Kidney (tissue), 14 donors: ENCODE results near the gene CISD3. TPM values are rescaled to one million over a fixed set of nuclear protein-coding genes. Genes with fewer than 3 reads are reported as not detected.

Experiments
- DNase-seq, 5 donors: peaks; one replicate each; pipeline ENCODE4 v3.0.0-alpha.2; 2013 to 2020
- FAIRE-seq: peaks from 2 replicates; lab custom pipeline; 2012; peaks lifted over from hg19 to GRCh38; lab: Jason Lieb, UNC
- H3K27ac ChIP-seq, 2 donors: one replicate each; pipeline ENCODE4 v1.7.0; 2013; ENCODE audit warnings: low read depth in 2 of 2, low read length in 2 of 2, inconsistent platforms in 1 of 2
- H3K27me3 ChIP-seq: one replicate; pipeline ENCODE4 v1.7.1; 2013; ENCODE audit warnings: low read length, inconsistent platforms; ENCODE audit not compliant: control insufficient read depth, insufficient read depth
- H3K36me3 ChIP-seq, 3 donors: one replicate each; pipeline versions ENCODE4 v1.7.0 to v1.7.1; 2013; ENCODE audit warnings: low read length in 3 of 3, control low read depth in 1 of 3, inconsistent platforms in 1 of 3; ENCODE audit not compliant: insufficient read depth in 3 of 3, control insufficient read depth in 2 of 3
- H3K4me1 ChIP-seq, 3 donors: one replicate each; pipeline versions ENCODE4 v1.7.0 to v1.7.1; 2013; ENCODE audit warnings: low read length in 3 of 3, inconsistent platforms in 1 of 3, low read depth in 1 of 3; ENCODE audit not compliant: control insufficient read depth in 2 of 3, insufficient read depth in 2 of 3
- H3K4me3 ChIP-seq, 3 donors: one replicate each; pipeline versions ENCODE4 v1.7.0 to v1.8.1; 2013; ENCODE audit warnings: low read length in 3 of 3, control low read depth in 1 of 3, inconsistent platforms in 1 of 3
- H3K9ac ChIP-seq, 3 donors: one replicate each; pipeline versions ENCODE4 v1.7.0 to v1.7.1; 2013; ENCODE audit warnings: low read length in 3 of 3, control low read depth in 1 of 3, inconsistent platforms in 1 of 3
- H3K9me3 ChIP-seq, 3 donors: one replicate each; pipeline versions ENCODE4 v1.7.0 to v1.7.1; 2013; ENCODE audit warnings: low read length in 3 of 3, control low read depth in 1 of 3, inconsistent platforms in 1 of 3; ENCODE audit not compliant: control insufficient read depth in 2 of 3, insufficient read depth in 1 of 3
- intact Hi-C: fragments of 100-400 bp; cut with DNase I; formaldehyde crosslinking; loops from one replicate; pipeline ENCODE4 v1.11.1; 2022
- microRNA-seq: library from miRNA; unstranded; fragments of <30 nt; microRNA quantifications from one replicate; pipeline ENCODE4 v1.2.0, GENCODE V29; 2020
- polyA plus RNA-seq: library from polyadenylated mRNA; stranded (reverse); fragments of 350-450 nt; fragmentation: Illumina TruSeq; extraction: RNeasy Lipid Tissue Mini Kit (QIAGEN cat#74804); gene quantifications from one replicate; pipeline ENCODE4 v1.2.3, GENCODE V29; 2014; ENCODE audit warnings: low read depth, low replicate concordance; ENCODE audit not compliant: insufficient read depth
- total RNA-seq: library from RNA; stranded (reverse); fragmentation: NEBNext Ultra II Directional; extraction: Animal tissue kit (Norgen Biotek cat#: 25700); gene quantifications from one replicate; pipeline ENCODE4 v1.2.1, GENCODE V29; 2021
- TF ChIP-seq, protein P1 (sequence below): IDR thresholded peaks from 3 replicates; pipeline ENCODE4 v1.5.1; 2012; ENCODE audit warnings: mild to moderate bottlenecking, moderate library complexity, borderline replicate concordance; ENCODE audit not compliant: insufficient read depth; ENCODE audit errors: extremely low read depth
- donor health status: control.
- donor health status: control.
- donor health status: control.
- donor health status: control.
- donor health status: control.
- donor health status: DM: yes; HTN: yes; CAD: no.
- donor health status: Normal renal cell carcinoma (clear cell type).

CISD3 gene
- total and polyA plus RNA-seq, 2 donors from 2014 or later = 37.7 to 152 TPM

DNA sequence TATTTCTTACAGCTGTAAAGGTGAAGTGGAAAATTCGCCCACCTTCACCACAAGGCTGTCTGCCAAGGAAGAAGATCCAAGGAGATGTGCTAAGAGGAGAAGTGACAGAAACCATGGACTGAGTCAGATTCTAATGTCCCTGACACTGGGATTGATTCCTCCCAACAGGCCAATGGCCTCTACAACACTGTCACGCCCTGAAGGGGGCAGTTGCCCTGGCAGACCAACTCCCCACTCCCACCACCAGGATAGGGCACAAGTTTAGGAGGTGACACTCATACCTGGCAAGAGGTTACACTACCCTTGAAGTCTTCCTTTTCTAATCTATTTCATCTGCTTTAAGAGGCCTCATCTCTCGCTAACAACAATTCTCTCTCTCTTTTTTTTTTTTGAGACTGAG lies 53.1 kb downstream of the CISD3 start:
- no peak overlapping the region for H3K9ac ChIP-seq
- peaks cover 22 to 77% (median 62%) of the 10 kb centered on the region in 3 donors for H3K36me3 ChIP-seq
- intact Hi-C loops = no loop called here
- FAIRE-seq (no peak), DNase-seq (no peak)
- TF ChIP-seq, protein P1, sequence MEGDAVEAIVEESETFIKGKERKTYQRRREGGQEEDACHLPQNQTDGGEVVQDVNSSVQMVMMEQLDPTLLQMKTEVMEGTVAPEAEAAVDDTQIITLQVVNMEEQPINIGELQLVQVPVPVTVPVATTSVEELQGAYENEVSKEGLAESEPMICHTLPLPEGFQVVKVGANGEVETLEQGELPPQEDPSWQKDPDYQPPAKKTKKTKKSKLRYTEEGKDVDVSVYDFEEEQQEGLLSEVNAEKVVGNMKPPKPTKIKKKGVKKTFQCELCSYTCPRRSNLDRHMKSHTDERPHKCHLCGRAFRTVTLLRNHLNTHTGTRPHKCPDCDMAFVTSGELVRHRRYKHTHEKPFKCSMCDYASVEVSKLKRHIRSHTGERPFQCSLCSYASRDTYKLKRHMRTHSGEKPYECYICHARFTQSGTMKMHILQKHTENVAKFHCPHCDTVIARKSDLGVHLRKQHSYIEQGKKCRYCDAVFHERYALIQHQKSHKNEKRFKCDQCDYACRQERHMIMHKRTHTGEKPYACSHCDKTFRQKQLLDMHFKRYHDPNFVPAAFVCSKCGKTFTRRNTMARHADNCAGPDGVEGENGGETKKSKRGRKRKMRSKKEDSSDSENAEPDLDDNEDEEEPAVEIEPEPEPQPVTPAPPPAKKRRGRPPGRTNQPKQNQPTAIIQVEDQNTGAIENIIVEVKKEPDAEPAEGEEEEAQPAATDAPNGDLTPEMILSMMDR = no peak
- no peaks in the 10 kb centered on the region for H3K9me3 ChIP-seq
- no peaks in the 10 kb centered on the region for H3K4me1 ChIP-seq
- no peak overlapping the region for H3K4me3 ChIP-seq
- no peak overlapping the region for H3K27ac ChIP-seq
- no peaks in the 10 kb centered on the region for H3K27me3 ChIP-seq

Small RNA genes within 50 kb of the gene (microRNA-seq; reads per million reads assigned to microRNA genes)
- gene MIR4726 (not detected), gene MIR4734 (not detected)

Other genes starting within 250 kb of the CISD3 start
- 6.1 TPM for gene SRCIN1, start 124.4 kb upstream of the CISD3 start, total RNA-seq
- 0.34 TPM for gene SRCIN1, start 124.4 kb upstream of the CISD3 start, polyA plus RNA-seq
- gene EPOP, start 55.4 kb upstream of the CISD3 start, total RNA-seq = 1.3 TPM
- 0.49 TPM for gene EPOP, start 55.4 kb upstream of the CISD3 start, polyA plus RNA-seq
- gene MLLT6, start 25.1 kb upstream of the CISD3 start, total RNA-seq = 199 TPM
- 34.3 TPM for gene MLLT6, start 25.1 kb upstream of the CISD3 start, polyA plus RNA-seq
- gene PCGF2, start 18.0 kb downstream of the CISD3 start, total RNA-seq = 62.2 TPM
- 111 TPM for gene PCGF2, start 18.0 kb downstream of the CISD3 start, polyA plus RNA-seq
- 156 TPM for gene PSMB3, start 22.4 kb downstream of the CISD3 start, total RNA-seq
- gene PSMB3, start 22.4 kb downstream of the CISD3 start, polyA plus RNA-seq = 347 TPM
- gene PIP4K2B, start 69.2 kb downstream of the CISD3 start, total RNA-seq = 41.2 TPM
- gene PIP4K2B, start 69.2 kb downstream of the CISD3 start, polyA plus RNA-seq = 15.3 TPM
- 25.7 TPM for gene CWC25, start 95.0 kb downstream of the CISD3 start, total RNA-seq
- 12.9 TPM for gene CWC25, start 95.0 kb downstream of the CISD3 start, polyA plus RNA-seq
- 1,183 TPM for gene RPL23, start 123.4 kb downstream of the CISD3 start, total RNA-seq
- gene RPL23, start 123.4 kb downstream of the CISD3 start, polyA plus RNA-seq = 2,399 TPM
- 138 TPM for gene LASP1, start 139.7 kb downstream of the CISD3 start, total RNA-seq
- gene LASP1, start 139.7 kb downstream of the CISD3 start, polyA plus RNA-seq = 62.5 TPM
- gene FBXO47, start 237.1 kb downstream of the CISD3 start, total RNA-seq = not detected
- gene FBXO47, start 237.1 kb downstream of the CISD3 start, polyA plus RNA-seq = not detected